WI38 (cell line): ENCODE measurements around the gene BAZ2B.
"Not testable (repeated sequence)": the region's sequence is repeated elsewhere in the genome, so short reads cannot be mapped to it uniquely, and the experiment has no call there.

ENCODE experiments used
- H3K4me3 ChIP-seq: 2 replicates; pipeline ENCODE4 v1.5.1; 2011; ENCODE audit warnings: low read depth, mild to moderate bottlenecking, control low read depth, low read length
- CTCF ChIP-seq: IDR thresholded peaks from 2 replicates; pipeline ENCODE4 v1.5.1; 2012; ENCODE audit warnings: low read depth, mild to moderate bottlenecking, control low read depth, low read length

The BAZ2B gene

GRCh38 chr2:159549234-159549633 lies 67.1 kb downstream of the BAZ2B start:
- H3K4me3 ChIP-seq, result no peak overlapping the region
- no peak for TF ChIP-seq CTCF

GRCh38 chr2:159546716-159547430 lies 69.5 kb downstream of the BAZ2B start:
- no peak for TF ChIP-seq CTCF
- no peak overlapping the region for H3K4me3 ChIP-seq

DNA sequence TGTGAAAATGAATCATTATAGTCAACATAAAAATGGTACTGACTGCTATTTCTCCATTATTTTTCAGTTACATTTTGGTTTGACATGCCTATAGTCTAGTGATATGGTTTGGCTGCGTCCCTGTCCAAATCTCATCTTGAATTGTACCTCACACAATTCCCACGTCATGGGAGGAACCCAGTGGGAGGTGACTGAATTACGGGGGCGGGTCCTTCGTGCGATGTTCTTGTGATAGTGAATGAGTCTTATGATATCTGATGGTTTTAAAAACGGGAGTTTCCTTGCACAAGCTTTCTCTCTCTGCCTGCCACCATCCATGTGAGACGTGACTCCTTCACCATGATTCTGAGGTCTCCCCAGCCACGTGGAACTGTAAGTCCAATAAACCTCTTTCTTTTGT lies 70.3 kb downstream of the BAZ2B start:
- no peak overlapping the region for H3K4me3 ChIP-seq

GRCh38 chr2:159545085-159545484 lies 71.3 kb downstream of the BAZ2B start:
- no peak for TF ChIP-seq CTCF
- H3K4me3 ChIP-seq, result no peak overlapping the region

More for the DNA sequence above, 70.3 kb downstream of the BAZ2B start:
- TF ChIP-seq CTCF, result no peak

DNA sequence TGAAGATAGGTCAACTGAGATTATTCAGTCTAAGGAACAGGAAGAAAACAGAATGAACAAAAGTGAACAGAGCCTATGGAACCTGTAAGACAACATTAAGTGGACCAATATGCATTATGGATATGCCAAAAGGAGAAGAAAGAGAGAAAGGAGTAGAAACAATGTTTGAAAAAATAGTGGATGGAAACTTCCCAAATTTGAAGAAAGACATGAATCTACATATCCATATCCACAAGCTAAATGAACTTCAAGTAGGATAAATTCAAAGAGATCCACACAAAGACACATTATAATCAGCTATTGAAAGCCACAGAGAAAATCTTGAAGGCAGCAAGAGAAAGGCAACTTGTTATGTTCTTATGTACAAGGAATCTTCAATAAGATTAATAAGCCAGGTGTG lies 74.2 kb downstream of the BAZ2B start:
- no peak overlapping the region for H3K4me3 ChIP-seq
- no peak for TF ChIP-seq CTCF

GRCh38 chr2:159539701-159540100 lies 76.6 kb downstream of the BAZ2B start:
- TF ChIP-seq CTCF, result no peak
- no peak overlapping the region for H3K4me3 ChIP-seq

GRCh38 chr2:159538801-159539200 lies 77.5 kb downstream of the BAZ2B start:
- no peak overlapping the region for H3K4me3 ChIP-seq
- no peak for TF ChIP-seq CTCF

DNA sequence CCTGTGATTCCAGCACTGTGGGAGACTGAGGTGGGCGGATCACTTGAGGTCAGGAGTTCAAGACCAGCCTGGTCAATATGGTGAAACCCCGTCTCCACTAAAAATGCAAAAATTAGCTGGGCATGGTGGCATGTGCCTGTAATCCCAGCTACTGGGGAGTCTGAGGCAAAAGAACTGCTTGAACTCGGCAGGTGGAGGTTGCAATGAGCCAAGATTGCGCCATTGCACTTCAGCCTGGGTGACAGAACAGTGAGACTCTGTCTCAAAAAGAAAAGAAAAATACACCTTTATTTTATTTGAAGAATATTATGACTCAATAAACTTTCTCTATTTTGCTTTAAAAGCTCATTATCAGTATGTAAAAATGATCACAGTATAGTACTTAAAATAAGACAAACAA lies 81.1 kb downstream of the BAZ2B start:
- not testable (repeated sequence) for H3K4me3 ChIP-seq
